Left hindlimb (tissue), 1 donor: ENCODE measurements around the gene TWF2.
A peak's percentile ranks its signal among the peaks of the same experiment; 100 is the strongest.

Experiments used
- DNase-seq: peaks from one replicate; pipeline ENCODE4 v3.0.0-alpha.2; 2018

The TWF2 gene

GRCh38 chr3:52221563-52222318, 17.2 kb downstream of the TWF2 start:
- peak; percentile 28 for DNase-seq

GRCh38 chr3:52221141-52221562, 17.8 kb downstream of the TWF2 start:
- DNase-seq, result no peak

- DNase-seq, result peak; percentile 85
Measured at GRCh38 chr3:52220380-52221026, 18.5 kb downstream of the TWF2 start.

GRCh38 chr3:52218937-52219650, 19.9 kb downstream of the TWF2 start:
- peak; percentile 36 for DNase-seq

GRCh38 chr3:52218454-52218853, 20.5 kb downstream of the TWF2 start:
- DNase-seq, result peak; percentile 36

- DNase-seq, result no peak
Measured at GRCh38 chr3:52218026-52218425, 20.9 kb downstream of the TWF2 start.

GRCh38 chr3:52217409-52217805, 21.6 kb downstream of the TWF2 start:
- DNase-seq, result no peak

- DNase-seq, result peak; percentile 79
Measured at GRCh38 chr3:52216585-52217408, 22.2 kb downstream of the TWF2 start.

- no peak for DNase-seq
Measured at GRCh38 chr3:52215351-52215750, 23.6 kb downstream of the TWF2 start.

GRCh38 chr3:52213901-52214300, 25.1 kb downstream of the TWF2 start:
- no peak for DNase-seq

GRCh38 chr3:52213005-52213404, 26.0 kb downstream of the TWF2 start:
- DNase-seq, result no peak

- no peak for DNase-seq
Measured at GRCh38 chr3:52211268-52211891, 27.6 kb downstream of the TWF2 start.

- no peak for DNase-seq
Measured at GRCh38 chr3:52210550-52211046, 28.4 kb downstream of the TWF2 start.

- no peak for DNase-seq
Measured at GRCh38 chr3:52210037-52210436, 28.9 kb downstream of the TWF2 start.

- DNase-seq, result no peak
Measured at GRCh38 chr3:52208556-52208955, 30.4 kb downstream of the TWF2 start.

- no peak for DNase-seq
Measured at GRCh38 chr3:52205727-52206372, 33.1 kb downstream of the TWF2 start.

GRCh38 chr3:52204337-52205073, 34.5 kb downstream of the TWF2 start:
- no peak for DNase-seq

- DNase-seq, result no peak
Measured at GRCh38 chr3:52203701-52204100, 35.3 kb downstream of the TWF2 start.

- DNase-seq, result no peak
Measured at GRCh38 chr3:52202384-52203077, 36.4 kb downstream of the TWF2 start.

- no peak for DNase-seq
Measured at GRCh38 chr3:52200981-52201679, 37.8 kb downstream of the TWF2 start.
